Occipital lobe (tissue), 2 donors: ENCODE data around the gene INTS6. TPM values are rescaled to one million over a fixed set of nuclear protein-coding genes. Genes with fewer than 3 reads are reported as not detected.

Experiments
- DNase-seq: peaks from one replicate; lab custom pipeline; 2025; lab: John Stamatoyannopoulos, UW
- total RNA-seq: library from RNA; depleted of rRNA; stranded (reverse); fragments of >200 nt; gene quantifications from one replicate; pipeline ENCODE4 v1.2.3, GENCODE V29; 2014

INTS6 gene, protein sequence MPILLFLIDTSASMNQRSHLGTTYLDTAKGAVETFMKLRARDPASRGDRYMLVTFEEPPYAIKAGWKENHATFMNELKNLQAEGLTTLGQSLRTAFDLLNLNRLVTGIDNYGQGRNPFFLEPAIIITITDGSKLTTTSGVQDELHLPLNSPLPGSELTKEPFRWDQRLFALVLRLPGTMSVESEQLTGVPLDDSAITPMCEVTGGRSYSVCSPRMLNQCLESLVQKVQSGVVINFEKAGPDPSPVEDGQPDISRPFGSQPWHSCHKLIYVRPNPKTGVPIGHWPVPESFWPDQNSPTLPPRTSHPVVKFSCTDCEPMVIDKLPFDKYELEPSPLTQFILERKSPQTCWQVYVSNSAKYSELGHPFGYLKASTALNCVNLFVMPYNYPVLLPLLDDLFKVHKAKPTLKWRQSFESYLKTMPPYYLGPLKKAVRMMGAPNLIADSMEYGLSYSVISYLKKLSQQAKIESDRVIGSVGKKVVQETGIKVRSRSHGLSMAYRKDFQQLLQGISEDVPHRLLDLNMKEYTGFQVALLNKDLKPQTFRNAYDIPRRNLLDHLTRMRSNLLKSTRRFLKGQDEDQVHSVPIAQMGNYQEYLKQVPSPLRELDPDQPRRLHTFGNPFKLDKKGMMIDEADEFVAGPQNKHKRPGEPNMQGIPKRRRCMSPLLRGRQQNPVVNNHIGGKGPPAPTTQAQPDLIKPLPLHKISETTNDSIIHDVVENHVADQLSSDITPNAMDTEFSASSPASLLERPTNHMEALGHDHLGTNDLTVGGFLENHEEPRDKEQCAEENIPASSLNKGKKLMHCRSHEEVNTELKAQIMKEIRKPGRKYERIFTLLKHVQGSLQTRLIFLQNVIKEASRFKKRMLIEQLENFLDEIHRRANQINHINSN
- total RNA-seq = 52.9 TPM

DNA sequence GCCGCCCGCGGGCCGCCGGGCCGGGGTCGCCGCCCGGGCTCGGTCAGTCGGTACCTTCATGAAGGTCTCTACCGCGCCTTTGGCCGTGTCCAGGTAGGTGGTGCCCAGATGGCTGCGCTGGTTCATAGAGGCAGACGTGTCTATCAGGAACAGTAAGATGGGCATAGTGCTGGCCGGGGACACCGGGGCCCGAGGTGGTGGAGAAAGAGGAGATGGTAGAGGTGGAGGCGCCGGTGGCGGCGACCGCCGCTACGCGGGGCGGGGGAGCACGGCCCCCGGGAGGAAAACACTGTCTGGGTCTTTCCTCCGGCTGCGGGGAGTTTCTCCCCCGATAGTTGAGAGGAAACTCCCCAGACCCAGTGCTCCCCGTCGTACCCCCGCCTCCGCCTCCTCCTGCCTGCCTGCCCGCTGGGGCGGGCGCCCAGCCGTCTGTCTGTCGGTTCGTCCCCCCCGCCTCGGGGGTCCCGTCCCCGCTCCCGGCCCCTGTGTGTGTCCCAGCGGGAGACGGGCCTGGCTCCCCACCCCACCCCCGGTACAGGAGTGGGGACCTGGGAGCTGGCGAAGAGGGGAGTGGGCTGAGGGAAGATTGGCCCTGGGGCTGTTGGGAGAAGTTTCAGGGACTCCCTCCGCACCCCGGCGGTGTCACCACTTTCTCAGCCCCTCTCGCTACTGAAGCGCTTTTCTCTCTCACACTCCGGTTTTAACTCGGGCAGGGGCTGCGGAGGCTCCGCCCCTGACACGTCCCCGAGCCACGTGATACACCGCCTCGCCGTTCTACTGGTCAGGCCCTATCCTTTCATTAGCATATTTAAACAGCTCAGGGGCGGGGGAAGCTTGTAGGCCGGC lies at the start of gene INTS6:
INTS6 (minus strand) TSS at position 676 of the 846 bp plus-strand sequence; CDS start at position 165, 511 bp downstream.
- peak; percentile 100 for DNase-seq

GRCh38 chr13:51502153-51502651 lies 49.4 kb upstream of the INTS6 start:
- DNase-seq = no peak

DNA sequence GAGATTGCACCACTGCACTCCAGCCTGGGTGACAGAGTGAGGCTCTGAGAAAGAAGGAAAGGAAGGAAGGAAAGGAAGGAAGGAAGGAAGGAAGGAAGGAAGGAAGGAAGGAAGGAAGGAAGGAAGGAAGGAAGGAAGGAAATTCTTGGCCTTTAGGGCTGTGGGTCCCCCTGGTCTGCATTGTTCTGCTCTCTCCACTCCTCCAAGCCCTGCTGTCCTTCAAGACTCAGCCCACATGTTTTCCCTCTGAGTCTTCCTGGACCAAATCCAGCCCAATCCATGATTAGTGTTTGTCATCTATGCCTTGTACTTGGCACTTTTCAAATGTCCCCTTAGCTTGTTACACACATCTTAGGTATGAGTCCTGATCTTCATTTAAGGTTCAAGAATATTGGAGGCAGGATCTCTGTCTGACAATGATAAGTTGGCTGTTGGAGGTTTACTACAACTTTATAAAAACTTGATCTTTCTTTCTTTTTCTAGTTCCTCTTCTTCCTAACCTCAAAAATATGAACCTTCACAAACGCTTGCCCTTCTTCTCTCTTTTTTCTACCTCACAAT lies 48.8 kb upstream of the INTS6 start:
- DNase-seq = no peak

GRCh38 chr13:51501096-51501495 lies 48.3 kb upstream of the INTS6 start:
- no peak for DNase-seq

DNA sequence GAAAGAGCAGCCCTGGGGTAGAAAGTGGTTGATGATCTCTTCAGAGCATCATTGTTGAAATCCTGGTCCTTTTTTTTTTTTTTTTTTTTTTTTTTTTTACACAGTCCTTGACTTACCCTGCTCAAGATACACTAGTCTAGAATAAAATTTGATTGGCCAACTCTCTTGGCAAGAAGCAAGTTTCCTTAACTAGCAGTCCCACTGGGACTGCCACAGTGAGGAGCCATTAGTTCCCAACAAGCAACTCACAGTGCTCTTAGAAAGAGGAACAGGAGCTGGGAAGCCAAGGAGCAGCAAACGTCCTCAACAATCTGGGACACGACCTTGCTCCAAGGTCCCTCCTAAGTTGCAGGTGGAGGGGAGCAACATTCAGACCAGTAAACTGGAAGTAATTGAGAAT lies 47.9 kb upstream of the INTS6 start:
- DNase-seq = no peak

DNA sequence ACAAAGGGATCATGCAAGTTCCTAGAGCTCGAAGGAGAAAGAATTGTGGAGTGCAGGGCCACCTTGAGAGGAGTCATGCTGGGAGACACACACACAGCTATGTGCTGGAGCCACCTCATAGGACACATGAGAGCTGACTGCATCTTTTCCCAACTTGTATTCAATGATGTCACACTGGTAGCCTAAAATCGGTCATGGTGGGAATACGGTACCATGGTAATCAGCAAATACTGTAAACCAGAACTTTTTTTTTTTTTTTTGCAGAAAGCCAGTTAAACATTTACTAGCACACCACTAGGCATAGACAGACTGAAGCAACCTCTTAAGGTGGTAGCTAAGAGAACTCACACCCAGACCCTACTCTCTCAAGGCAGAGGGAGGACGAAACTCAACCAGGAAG lies 47.0 kb upstream of the INTS6 start:
- DNase-seq = no peak

DNA sequence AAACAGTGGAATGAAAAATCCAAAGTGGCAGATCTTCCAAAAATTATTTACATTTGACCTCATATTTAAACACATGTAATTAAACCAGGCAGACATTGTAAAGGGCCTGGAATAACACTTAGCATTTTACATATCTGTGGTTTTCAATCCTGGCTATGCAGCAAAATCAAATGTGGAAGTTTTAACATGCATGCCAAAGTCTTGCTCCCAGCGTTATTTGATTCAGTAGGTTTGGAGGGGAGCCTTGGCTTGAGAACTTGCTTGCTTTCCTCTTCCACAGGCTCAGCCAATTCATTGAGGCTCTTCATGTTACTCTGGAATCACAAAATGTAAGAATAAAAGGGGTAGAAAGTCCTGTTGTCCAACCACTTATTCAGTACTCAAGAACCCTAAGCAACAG lies 42.5 kb upstream of the INTS6 start:
- DNase-seq = no peak

GRCh38 chr13:51494156-51494555 lies 41.3 kb upstream of the INTS6 start:
- DNase-seq = no peak

DNA sequence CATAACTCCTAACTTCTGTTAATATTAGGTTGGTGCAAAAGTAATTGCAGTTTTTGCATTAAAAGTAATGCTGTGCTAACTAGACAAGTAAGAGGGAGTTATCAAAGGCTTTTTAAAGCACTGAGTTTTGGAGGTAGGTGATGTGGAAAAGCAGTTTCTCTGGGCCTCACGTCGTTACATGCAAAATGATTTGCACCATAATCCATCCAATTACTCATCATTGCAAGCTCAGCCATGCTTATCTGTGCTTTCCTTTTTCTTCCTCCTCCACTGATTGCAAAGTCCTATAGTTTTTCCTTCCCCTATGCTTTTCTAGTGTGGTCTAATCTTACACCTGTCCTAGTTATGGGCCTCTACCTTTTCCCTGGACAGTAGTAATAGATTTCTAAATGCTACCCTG lies 35.4 kb upstream of the INTS6 start:
- DNase-seq = no peak

- no peak for DNase-seq
Measured at GRCh38 chr13:51481656-51482055, 28.8 kb upstream of the INTS6 start.

- no peak for DNase-seq
Measured at GRCh38 chr13:51479199-51479523, 26.3 kb upstream of the INTS6 start.

- DNase-seq = no peak
Measured at GRCh38 chr13:51478418-51479198, 25.8 kb upstream of the INTS6 start.

DNA sequence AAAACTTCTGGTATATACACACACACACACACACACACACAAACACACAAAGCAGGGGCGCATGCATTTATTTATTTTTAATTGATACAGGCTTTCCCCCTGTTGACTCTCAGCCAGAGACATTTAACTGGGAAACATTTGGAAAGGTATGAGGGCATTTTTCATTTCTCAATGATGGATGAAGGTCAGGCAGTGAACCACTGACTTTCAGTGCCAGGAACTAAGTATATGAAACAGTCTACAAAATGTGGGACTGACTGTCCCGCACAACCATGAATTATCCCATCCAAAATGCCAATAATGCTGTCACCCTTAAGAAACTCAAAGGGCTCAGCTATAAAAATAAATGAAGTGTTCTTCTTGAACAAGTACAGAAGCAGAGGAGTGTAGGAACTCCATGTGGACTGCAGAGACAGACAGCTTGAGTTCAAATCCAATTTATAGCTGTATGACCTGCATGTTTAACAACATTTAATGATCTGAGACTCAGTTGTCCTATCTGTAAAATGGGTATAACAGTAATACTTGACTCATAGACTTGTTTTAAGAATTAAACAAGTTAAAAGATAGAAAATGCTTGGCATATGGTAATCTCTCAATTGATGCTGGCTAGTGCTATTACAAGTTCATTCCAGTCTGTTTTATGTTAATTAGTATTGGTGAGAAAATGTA lies 25.0 kb upstream of the INTS6 start:
- no peak for DNase-seq

DNA sequence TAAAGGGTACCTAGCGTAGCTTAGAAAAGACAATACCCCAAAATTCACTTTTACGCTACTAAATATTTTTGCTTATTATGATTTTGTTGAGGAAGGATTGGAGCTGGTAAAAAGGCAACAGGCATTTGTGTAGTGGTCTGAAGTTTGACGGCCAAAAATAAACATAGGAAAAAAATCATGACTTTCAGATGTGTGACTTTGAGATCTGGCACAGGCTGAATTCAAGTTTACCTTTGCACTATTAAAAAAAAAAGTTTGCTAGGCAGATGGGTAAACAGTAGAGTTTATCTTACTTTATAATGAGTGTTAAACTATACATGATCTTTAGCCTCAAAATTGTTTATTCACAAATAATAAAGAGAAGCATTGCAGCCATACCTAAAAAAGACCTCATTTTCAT lies 24.3 kb upstream of the INTS6 start:
- no peak for DNase-seq

DNA sequence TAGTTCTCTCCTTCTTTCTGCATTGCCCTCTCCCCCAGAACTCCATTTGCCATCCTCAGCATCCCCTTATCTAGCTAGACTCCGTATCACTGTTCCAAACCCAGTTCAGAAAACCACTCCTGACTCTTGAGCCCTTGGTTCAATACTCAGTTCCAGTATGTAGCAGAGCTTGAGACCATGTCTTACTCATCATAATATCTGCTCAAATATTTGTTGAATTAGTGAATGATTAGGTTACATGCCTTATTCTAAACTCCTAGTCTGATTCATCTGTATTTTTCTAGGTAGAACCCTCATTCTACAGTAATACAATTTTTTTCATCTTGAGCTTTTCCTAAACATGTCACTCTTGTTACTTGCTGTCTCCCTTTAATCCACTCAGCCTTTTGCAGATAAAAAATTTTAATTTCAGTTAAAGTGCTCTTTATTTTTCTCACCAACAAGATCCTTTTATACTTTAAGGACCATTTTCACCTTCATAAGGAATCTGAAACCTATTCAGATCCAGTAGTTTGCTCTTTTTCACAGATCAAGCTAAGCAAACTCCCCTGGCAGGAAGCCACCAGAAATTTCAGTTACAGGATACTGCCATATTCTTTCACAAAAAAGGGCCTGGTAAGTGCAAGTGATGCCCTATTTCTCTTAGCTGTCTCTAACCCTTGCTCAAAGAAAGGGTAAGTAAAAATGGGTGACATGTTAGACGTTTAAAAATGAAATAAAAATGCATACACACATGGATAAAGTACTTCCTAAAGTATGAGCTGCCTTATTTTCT lies 23.1 kb upstream of the INTS6 start:
- DNase-seq = no peak

DNA sequence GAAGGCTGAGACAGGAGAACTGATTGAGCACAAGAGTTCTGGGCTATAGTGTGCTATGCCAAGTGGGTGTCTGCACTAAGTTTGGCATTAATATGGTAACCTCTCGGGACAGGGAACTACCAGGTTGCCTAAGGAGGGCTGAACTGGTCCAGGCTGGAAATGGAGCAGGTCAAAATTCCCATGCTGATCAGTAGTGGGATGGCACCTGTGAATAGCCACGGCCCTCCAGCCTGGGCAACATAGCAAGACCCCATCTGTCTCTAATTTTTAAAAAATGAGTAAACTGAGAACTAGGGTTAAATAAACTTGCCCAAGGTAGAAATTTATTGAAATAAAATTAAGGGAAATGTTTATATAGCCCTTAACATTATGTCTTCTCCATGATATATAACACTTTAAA lies 17.0 kb upstream of the INTS6 start:
- no peak for DNase-seq

DNA sequence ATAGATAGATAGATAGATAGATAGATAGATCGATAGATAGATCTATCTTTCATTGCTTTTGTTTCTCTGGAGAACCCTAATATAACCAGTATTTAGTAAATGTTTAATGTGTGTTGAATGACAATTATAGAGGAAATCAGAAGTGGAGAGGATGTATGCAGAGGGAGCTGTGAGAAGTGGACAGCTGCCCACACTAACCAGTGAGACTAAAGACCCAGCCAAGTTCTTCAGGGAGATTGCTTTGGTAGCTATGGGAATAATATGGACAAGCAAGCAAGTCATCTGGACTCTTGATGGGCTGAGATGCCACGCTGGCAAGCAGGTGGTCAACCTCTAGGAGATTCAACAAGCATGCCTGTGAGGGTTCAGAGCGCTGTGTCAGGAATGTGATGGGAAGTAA lies 14.9 kb upstream of the INTS6 start:
- DNase-seq = no peak

GRCh38 chr13:51465124-51465523 lies 12.3 kb upstream of the INTS6 start:
- DNase-seq = no peak
